AG04449 (cell line): ENCODE results near the gene MMP28.
A peak's percentile ranks its signal among the peaks of the same experiment; 100 is the strongest.

Source experiments
- CTCF ChIA-PET: fragments of 350-600 bp; formaldehyde crosslinking; extraction: SDS; loops from one replicate; lab custom pipeline; 2021; ENCODE audit warnings: antibody characterized with exemption; lab: Yijun Ruan, JAX
- POLR2A ChIA-PET: fragments of 400-600, 350-600 bp; formaldehyde crosslinking; extraction: SDS; loops from one replicate; lab custom pipeline; 2020; ENCODE audit warnings: antibody characterized with exemption, inconsistent platforms; lab: Yijun Ruan, JAX
- DNase-seq: peaks from one replicate; pipeline ENCODE4 v3.0.0-alpha.2; 2010; ENCODE audit warnings: low read depth, low spot score
- H3K4me3 ChIP-seq: 2 replicates; pipeline ENCODE4 v1.5.1; 2011; ENCODE audit warnings: low read depth, mild to moderate bottlenecking, control low read depth, low read length
- TF ChIP-seq, protein P1 (sequence below): IDR thresholded peaks from one replicate; pipeline ENCODE4 v1.5.1; 2011; ENCODE audit warnings: mild to moderate bottlenecking, moderate library complexity, low read length, control low read depth, inconsistent platforms; ENCODE audit not compliant: insufficient read depth; ENCODE audit errors: missing control alignments

MMP28 gene

DNA sequence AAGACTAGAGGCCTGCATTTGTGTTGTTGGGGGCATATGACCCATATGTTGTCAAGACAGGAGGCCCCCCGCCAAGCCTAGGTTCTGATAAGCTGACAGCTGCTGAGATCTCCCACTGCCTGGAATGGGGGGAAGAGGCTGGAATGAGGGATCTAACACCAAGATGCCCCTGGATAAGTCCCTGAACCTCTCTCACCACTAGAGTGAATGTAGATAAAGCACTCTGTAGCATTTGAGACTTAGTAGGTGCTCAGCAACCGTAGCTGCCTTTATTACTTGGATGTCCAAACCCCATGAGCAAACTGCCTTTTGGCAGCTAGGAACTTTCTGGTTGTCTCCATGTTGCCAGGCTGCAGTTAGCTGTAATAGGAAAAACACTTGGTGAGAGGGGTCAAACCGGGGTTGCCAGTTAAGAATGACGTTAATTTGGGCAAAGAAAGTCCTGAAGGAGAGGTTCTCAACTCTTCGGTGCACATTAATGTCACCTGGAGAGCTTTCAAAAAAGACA is 68.4 kb downstream of the MMP28 start:
- TF ChIP-seq, protein P1, sequence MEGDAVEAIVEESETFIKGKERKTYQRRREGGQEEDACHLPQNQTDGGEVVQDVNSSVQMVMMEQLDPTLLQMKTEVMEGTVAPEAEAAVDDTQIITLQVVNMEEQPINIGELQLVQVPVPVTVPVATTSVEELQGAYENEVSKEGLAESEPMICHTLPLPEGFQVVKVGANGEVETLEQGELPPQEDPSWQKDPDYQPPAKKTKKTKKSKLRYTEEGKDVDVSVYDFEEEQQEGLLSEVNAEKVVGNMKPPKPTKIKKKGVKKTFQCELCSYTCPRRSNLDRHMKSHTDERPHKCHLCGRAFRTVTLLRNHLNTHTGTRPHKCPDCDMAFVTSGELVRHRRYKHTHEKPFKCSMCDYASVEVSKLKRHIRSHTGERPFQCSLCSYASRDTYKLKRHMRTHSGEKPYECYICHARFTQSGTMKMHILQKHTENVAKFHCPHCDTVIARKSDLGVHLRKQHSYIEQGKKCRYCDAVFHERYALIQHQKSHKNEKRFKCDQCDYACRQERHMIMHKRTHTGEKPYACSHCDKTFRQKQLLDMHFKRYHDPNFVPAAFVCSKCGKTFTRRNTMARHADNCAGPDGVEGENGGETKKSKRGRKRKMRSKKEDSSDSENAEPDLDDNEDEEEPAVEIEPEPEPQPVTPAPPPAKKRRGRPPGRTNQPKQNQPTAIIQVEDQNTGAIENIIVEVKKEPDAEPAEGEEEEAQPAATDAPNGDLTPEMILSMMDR, result no peak
- ChIA-PET CTCF (interaction anchor here (0.8 to 4.4 kb wide), 5 partner anchors 21 to 114 kb away, joined by 3 to 22 read pairs (median 4); no protein-coding TSS in a partner anchor), POLR2A (interaction anchor here (1.0 to 2.1 kb wide), 3 partner anchors 13 to 82 kb away, joined by 3 to 7 read pairs (median 3); partner anchors contain the start of gene TAF15)
- DNase-seq, result no peak
- no peak overlapping the region for H3K4me3 ChIP-seq

DNA sequence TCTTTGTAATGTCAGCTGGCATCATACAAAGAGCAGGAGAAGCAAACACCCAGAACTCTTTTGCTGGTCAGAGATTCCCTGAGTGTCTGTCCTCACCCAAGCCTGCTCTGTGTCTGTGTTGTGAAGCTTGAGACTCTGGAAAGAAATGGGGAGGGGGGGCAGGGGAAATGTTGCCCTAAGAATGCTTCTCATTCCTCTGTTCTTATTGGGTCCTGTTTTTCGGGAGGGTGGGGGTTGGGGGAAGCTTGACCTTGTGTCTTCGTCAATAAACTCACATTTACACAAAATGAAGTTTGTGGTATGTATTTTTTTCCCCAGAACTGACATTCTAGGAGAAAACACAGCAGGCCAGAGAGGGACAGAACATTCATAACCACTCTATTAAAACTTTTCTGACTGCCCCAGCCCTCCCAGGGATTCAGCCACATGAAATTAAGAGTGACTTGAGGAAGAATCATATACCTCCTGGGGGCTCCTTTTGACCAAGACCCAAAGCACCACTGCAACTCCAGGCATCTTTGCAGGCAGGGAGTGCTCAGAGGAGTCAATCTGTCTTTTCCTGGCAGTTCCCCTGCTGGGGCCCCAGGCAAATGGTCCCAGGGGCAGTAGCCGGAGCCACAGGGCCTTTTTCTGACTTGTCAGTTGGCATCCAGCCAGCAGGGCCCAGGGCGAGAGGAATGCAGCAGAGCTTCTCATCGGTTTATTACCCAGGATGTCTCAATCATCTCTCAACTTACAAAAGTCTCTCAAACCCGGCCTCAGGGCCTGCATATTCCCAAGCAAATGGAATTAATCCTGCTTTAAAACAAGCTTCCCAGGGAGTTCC is 69.1 kb downstream of the MMP28 start:
- CTCF ChIA-PET, result interaction anchor here (0.8 to 4.4 kb wide), 5 partner anchors 22 to 113 kb away, joined by 3 to 22 read pairs (median 4); no protein-coding TSS in a partner anchor
- no peak overlapping the region for H3K4me3 ChIP-seq
- peak; percentile 85 for DNase-seq
- TF ChIP-seq, protein P1, result no peak
- POLR2A ChIA-PET, result interaction anchor here (1.0 to 2.1 kb wide), 3 partner anchors 13 to 82 kb away, joined by 3 to 7 read pairs (median 3); partner anchors contain the start of gene TAF15

DNA sequence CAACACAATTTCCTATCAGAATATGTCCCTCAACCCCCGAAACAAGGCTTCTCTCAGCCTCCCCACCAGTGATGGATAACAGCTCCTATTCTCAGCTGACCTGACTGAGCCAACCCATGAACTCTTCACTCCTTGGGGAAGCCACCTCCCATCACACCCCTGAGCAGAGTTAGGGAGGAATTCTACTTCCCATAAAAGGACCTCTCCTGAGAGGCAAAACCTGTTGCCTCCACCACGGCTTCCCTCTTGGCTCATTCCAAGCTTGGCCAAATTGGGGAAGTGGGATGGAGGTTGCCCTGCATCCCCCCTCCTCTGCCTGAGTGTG is 69.7 kb downstream of the MMP28 start:
- POLR2A ChIA-PET, result interaction anchor here (2.1 kb wide), 1 partner anchor 12 kb away, joined by 7 read pairs; no protein-coding TSS in a partner anchor
- CTCF ChIA-PET, result interaction anchor here (1.6 to 4.4 kb wide), 3 partner anchors 22 to 113 kb away, joined by 4 to 22 read pairs (median 14); no protein-coding TSS in a partner anchor
- no peak for DNase-seq
- H3K4me3 ChIP-seq, result no peak overlapping the region
- TF ChIP-seq, protein P1, result no peak

DNA sequence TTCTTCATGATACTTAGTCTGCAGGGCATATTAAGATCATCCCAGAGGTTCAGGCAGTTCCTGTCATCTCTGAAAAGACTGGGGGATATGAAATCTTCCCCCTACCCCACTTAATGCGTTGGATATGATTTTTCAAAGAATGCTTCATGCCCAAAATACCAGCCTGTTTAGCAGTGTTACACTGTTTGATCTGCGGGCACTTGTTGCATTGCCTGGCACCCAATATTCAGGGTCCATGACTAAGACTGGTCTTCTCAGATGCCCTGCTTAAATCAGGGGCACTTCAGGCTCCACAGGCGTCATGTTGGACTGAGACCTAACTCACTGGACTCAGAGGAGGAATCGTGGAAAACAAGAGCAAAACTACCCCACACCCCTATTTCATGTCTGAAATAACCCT is 70.4 kb downstream of the MMP28 start:
- ChIA-PET POLR2A (no interaction called here), CTCF (interaction anchor here (4.4 kb wide), 1 partner anchor 23 kb away, joined by 22 read pairs; no protein-coding TSS in a partner anchor)
- TF ChIP-seq, protein P1, result no peak
- no peak overlapping the region for H3K4me3 ChIP-seq
- DNase-seq, result no peak

DNA sequence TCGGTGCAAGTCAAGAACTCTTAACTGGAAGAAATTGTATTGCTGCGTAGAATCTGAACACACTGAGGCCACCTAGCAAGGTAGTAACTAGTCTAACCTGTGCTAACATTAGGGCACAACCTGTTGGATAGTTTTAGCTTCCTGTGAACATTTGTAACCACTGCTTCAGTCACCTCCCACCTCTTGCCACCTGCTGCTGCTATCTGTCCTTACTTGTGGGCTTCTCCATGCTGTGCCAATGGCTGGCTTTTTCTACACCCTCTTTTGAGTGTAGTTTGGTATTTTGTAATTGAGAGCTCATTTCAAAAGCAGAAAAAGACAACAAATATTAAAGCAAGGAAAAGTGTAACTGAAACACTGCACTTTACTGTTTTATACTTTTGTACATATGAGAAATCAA is 71.7 kb downstream of the MMP28 start:
- POLR2A ChIA-PET, result no interaction called here
- CTCF ChIA-PET, result interaction anchor here (0.9 to 1.4 kb wide), 3 partner anchors 8 to 110 kb away, joined by 4 read pairs; no protein-coding TSS in a partner anchor
- DNase-seq, result no peak
- TF ChIP-seq, protein P1, result no peak
- H3K4me3 ChIP-seq, result no peak overlapping the region

DNA sequence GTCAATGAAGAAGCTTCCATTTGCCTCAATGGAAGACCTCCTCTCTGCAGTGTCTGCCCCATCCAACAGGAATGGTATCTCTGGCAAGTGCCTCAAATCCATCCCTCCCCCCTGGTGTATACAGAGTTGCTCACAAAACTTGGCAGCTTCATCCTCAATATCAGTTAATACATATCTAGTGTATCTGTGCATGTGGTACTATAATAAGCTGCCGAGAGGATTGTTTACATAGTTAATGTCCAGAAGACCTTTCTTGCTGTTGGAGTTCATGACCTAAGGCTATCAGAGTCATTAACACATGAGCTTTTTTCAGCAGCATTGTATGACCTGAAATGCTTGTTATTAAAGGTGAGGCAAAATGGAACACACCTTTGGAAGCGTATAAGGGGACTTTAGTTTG is 78.0 kb downstream of the MMP28 start:
- no peak for DNase-seq
- ChIA-PET CTCF (interaction anchor here (1.1 to 4.0 kb wide), 5 partner anchors 15 to 431 kb away, joined by 3 to 17 read pairs (median 6); partner anchors contain the start of gene RASL10B), POLR2A (no interaction called here)
- H3K4me3 ChIP-seq, result no peak overlapping the region
- TF ChIP-seq, protein P1, result no peak
